ENCODE data around the gene CAV2.

GRCh38 chr7:116546916-116547315 is 47.4 kb downstream of the CAV2 start:
- TF ChIP-seq, protein P1, sequence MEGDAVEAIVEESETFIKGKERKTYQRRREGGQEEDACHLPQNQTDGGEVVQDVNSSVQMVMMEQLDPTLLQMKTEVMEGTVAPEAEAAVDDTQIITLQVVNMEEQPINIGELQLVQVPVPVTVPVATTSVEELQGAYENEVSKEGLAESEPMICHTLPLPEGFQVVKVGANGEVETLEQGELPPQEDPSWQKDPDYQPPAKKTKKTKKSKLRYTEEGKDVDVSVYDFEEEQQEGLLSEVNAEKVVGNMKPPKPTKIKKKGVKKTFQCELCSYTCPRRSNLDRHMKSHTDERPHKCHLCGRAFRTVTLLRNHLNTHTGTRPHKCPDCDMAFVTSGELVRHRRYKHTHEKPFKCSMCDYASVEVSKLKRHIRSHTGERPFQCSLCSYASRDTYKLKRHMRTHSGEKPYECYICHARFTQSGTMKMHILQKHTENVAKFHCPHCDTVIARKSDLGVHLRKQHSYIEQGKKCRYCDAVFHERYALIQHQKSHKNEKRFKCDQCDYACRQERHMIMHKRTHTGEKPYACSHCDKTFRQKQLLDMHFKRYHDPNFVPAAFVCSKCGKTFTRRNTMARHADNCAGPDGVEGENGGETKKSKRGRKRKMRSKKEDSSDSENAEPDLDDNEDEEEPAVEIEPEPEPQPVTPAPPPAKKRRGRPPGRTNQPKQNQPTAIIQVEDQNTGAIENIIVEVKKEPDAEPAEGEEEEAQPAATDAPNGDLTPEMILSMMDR (IDR thresholded peaks at IDR 0.05) = no peak
- no peak for TF ChIP-seq POLR2A (IDR thresholded peaks at IDR 0.05)
- no peak for TF ChIP-seq EP300 (IDR thresholded peaks at IDR 0.05)
